A549 (cell line): ENCODE results near the gene CNKSR1. TPM values are rescaled to one million over a fixed set of nuclear protein-coding genes. Genes with fewer than 3 reads are reported as not detected.

ENCODE experiments used
- BCL3 ChIP-seq: fragments of >200 bp; sonication (Bioruptor Twin); formaldehyde crosslinking; IDR thresholded peaks from 3 replicates; pipeline ENCODE4 v1.6.1; 2016
- BHLHE40 ChIP-seq: IDR thresholded peaks from 2 replicates; pipeline ENCODE4 v1.6.1; 2012; ENCODE audit warnings: low read depth, low read length, inconsistent platforms
- CEBPB ChIP-seq, 2 experiments: fragments of >200 bp in 1 of 2; sonication (Bioruptor Twin) in 1 of 2; formaldehyde crosslinking in 1 of 2; IDR thresholded peaks; 2 replicates each; pipeline ENCODE4 v1.6.1; 2012 to 2016
- CHD2 ChIP-seq: fragments of 150-350 bp; IDR thresholded peaks from 2 replicates; pipeline ENCODE4 v1.6.1; 2014; ENCODE audit warnings: low read length; ENCODE audit not compliant: partially characterized antibody
- CHD4 ChIP-seq: fragments of 200-600 bp; sonication (generic); IDR thresholded peaks from 2 replicates; pipeline ENCODE4 v1.6.1; 2016; ENCODE audit warnings: antibody characterized with exemption, mild to moderate bottlenecking, borderline replicate concordance
- EHF ChIP-seq: fragments of 250-450 bp; sonication (Bioruptor Pico); IDR thresholded peaks from 2 replicates; pipeline ENCODE4 v1.5.0; 2020; ENCODE audit warnings: mild to moderate bottlenecking
- FOXS1 ChIP-seq: fragments of 250-450 bp; sonication (Bioruptor Pico); IDR thresholded peaks from 2 replicates; pipeline ENCODE4 v1.5.0; 2020; ENCODE audit warnings: mild to moderate bottlenecking, moderate library complexity
- GATA3 ChIP-seq: IDR thresholded peaks from 2 replicates; pipeline ENCODE4 v1.6.1; 2012; ENCODE audit warnings: borderline replicate concordance
- HEYL ChIP-seq: fragments of 250-450 bp; sonication (Bioruptor Pico); IDR thresholded peaks from 2 replicates; pipeline ENCODE4 v1.8.0; 2021; ENCODE audit warnings: mild to moderate bottlenecking, moderate library complexity
- HOXB5 ChIP-seq: fragments of 250-450 bp; sonication (Bioruptor Pico); IDR thresholded peaks from 2 replicates; pipeline ENCODE4 v1.5.0; 2020; ENCODE audit warnings: mild to moderate bottlenecking, moderate library complexity
- JUNB ChIP-seq: fragments of >200 bp; sonication (Bioruptor Twin); formaldehyde crosslinking; IDR thresholded peaks from 2 replicates; pipeline ENCODE4 v1.6.1; 2016
- KDM1A ChIP-seq: fragments of 200-600 bp; sonication (generic); IDR thresholded peaks from 2 replicates; pipeline ENCODE4 v1.6.1; 2016; ENCODE audit warnings: low read depth, mild to moderate bottlenecking
- MAX ChIP-seq: IDR thresholded peaks from 2 replicates; pipeline ENCODE4 v1.6.1; 2012
- MYC ChIP-seq: IDR thresholded peaks from 2 replicates; pipeline ENCODE4 v1.6.1; 2012; ENCODE audit warnings: mild to moderate bottlenecking, inconsistent platforms, low read length, improper control_type of control experiment, borderline replicate concordance
- NFE2L2 ChIP-seq: fragments of 150-350 bp; conservative IDR thresholded peaks from 2 replicates; pipeline ENCODE4 v1.6.1; 2014; ENCODE audit warnings: low read length
- NPAS2 ChIP-seq: fragments of 250-450 bp; sonication (Bioruptor Pico); IDR thresholded peaks from 2 replicates; pipeline ENCODE4 v1.8.0; 2022; ENCODE audit warnings: mild to moderate bottlenecking, moderate library complexity, borderline replicate concordance
- NR3C1 ChIP-seq: fragments of >200 bp; sonication (Bioruptor Twin); formaldehyde crosslinking; IDR thresholded peaks from 3 replicates; pipeline ENCODE4 v1.6.1; 2017
- PHF8 ChIP-seq: fragments of 200-600 bp; sonication (generic); IDR thresholded peaks from 2 replicates; pipeline ENCODE4 v1.6.1; 2016; ENCODE audit warnings: low read depth, mild to moderate bottlenecking, antibody characterized with exemption, moderate library complexity, borderline replicate concordance
- POLR2AphosphoS2 ChIP-seq: conservative IDR thresholded peaks from 2 replicates; pipeline ENCODE4 v1.6.1; 2012; ENCODE audit warnings: low read length, improper control_type of control experiment, inconsistent platforms
- RAD21 ChIP-seq, 2 experiments: fragments of >200 bp in 1 of 2; sonication (Bioruptor Twin) in 1 of 2; formaldehyde crosslinking in 1 of 2; IDR thresholded peaks in 1 of 2; conservative IDR thresholded peaks in 1 of 2; 2 replicates in 1 of 2; 3 replicates in 1 of 2; pipeline ENCODE4 v1.6.1; 2012 to 2018; ENCODE audit warnings: inconsistent platforms in 1 of 2
- RARB ChIP-seq: fragments of 250-450 bp; sonication (Bioruptor Pico); IDR thresholded peaks from 2 replicates; pipeline ENCODE4 v1.8.0; 2021; ENCODE audit warnings: mild to moderate bottlenecking, moderate library complexity
- RNF2 ChIP-seq: fragments of 200-600 bp; sonication (generic); IDR thresholded peaks from 2 replicates; pipeline ENCODE4 v1.6.1; 2016; ENCODE audit warnings: low read depth, mild to moderate bottlenecking, antibody characterized with exemption, moderate library complexity, borderline replicate concordance
- SMC3 ChIP-seq: fragments of >200 bp; sonication (Bioruptor Twin); formaldehyde crosslinking; IDR thresholded peaks from 3 replicates; pipeline ENCODE4 v1.6.1; 2018; ENCODE audit warnings: inconsistent platforms
- TP53 ChIP-seq: fragments of 250-450 bp; sonication (Bioruptor Pico); IDR thresholded peaks from 2 replicates; pipeline ENCODE4 v1.5.0; 2021; ENCODE audit warnings: mild to moderate bottlenecking, moderate library complexity
- ZSCAN20 ChIP-seq: fragments of 250-450 bp; sonication (Bioruptor Pico); IDR thresholded peaks from 2 replicates; pipeline ENCODE4 v1.8.0; 2022; ENCODE audit warnings: mild to moderate bottlenecking, moderate library complexity
- polyA plus RNA-seq, 4 experiments: library from polyadenylated mRNA; depleted of rRNA in 3 of 4; stranded (reverse); fragments of >200 nt; fragmentation: RNase III in 1 of 4; extraction: RNeasy Plus Mini Kit Qiagen cat#74134 plus additional on column Dnase treatment in 1 of 4; gene quantifications; 2 replicates in 3 of 4; 3 replicates in 1 of 4; pipeline ENCODE4 v1.2.3, GENCODE V29; 2011 to 2017
- TF ChIP-seq, protein P1 (sequence below): fragments of >200 bp; sonication (Bioruptor Twin); formaldehyde crosslinking; IDR thresholded peaks from 3 replicates; pipeline ENCODE4 v1.5.1; 2016
- TF ChIP-seq, protein P2 (sequence below): fragments of >200 bp; sonication (Bioruptor Twin); formaldehyde crosslinking; IDR thresholded peaks from 2 replicates; pipeline ENCODE4 v1.6.1; 2016

Gene CNKSR1
- polyA plus RNA-seq, 2 of the 4 experiments (the other 2 are of a cell fraction) = 0.17 to 0.32 TPM

DNA sequence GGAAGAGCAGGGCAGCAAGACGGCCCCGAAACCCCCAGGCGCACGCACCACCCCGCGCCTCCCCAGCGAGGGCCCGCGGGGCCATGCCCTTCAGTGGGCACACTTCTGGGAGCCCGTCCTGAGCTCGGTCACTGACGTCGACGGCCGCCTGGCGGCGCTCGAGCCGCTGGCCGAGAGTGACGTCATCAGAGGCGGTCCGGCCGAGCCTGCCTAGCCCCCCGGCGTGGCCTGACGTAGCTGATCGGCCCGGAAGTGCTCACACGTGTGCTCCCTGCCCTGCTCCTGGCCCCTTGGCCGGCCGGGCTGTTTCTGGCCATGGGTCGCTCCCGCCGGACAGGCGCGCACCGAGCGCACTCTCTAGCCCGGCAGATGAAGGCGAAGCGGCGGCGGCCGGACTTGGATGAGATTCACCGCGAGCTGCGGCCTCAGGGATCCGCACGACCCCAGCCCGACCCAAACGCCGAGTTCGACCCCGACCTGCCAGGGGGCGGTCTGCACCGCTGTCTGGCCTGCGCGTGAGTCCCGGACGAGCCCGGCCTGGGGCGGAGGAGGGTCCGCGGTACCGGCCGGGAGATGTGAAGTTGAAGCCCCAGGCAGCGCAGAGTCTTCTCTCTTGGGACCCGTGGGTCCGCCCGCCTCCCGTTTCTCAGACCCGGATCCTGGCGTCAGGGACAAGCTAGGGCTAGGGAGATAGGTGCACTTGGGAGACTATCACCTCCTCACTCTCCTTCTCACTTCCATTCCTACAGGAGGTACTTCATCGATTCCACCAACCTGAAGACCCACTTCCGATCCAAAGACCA is 7.4 kb upstream of the CNKSR1 start, which contains the start of gene ZNF593 (continued):
- TF ChIP-seq MYC (peak; percentile 74; the same call in 1 of the 2 replicates), MAX (peak; percentile 93), NPAS2 (CRISPR knock-in tag) (no peak), RAD21 (conservative IDR thresholded peaks at IDR 0.05 in 1 of 2, IDR thresholded peaks at IDR 0.05 in 1 of 2) (peak; percentile 17 to 48; a peak in 4 of 5 replicates), BCL3 (peak; percentile 56; the same call in 1 of the 3 replicates), CHD2 (no peak), JUNB (no peak), CEBPB (IDR thresholded peaks at IDR 0.05) (no peak), RARB (no peak), BHLHE40 (no peak), POLR2AphosphoS2 (no peak), GATA3 (0 out of 2 replicates have a peak, but pooled peaks have one; percentile 28), PHF8 (peak; percentile 64; the same call in 1 of the 2 replicates), HOXB5 (CRISPR knock-in tag) (no peak), KDM1A (no peak), FOXS1 (CRISPR knock-in tag) (no peak), CHD4 (no peak), HEYL (no peak), TP53 (CRISPR knock-in tag) (no peak), RNF2 (no peak), ZSCAN20 (CRISPR knock-in tag) (no peak), NFE2L2 (no peak), EHF (CRISPR knock-in tag) (no peak), NR3C1 (no peak), SMC3 (peak; percentile 68)
- TF ChIP-seq, protein P1, sequence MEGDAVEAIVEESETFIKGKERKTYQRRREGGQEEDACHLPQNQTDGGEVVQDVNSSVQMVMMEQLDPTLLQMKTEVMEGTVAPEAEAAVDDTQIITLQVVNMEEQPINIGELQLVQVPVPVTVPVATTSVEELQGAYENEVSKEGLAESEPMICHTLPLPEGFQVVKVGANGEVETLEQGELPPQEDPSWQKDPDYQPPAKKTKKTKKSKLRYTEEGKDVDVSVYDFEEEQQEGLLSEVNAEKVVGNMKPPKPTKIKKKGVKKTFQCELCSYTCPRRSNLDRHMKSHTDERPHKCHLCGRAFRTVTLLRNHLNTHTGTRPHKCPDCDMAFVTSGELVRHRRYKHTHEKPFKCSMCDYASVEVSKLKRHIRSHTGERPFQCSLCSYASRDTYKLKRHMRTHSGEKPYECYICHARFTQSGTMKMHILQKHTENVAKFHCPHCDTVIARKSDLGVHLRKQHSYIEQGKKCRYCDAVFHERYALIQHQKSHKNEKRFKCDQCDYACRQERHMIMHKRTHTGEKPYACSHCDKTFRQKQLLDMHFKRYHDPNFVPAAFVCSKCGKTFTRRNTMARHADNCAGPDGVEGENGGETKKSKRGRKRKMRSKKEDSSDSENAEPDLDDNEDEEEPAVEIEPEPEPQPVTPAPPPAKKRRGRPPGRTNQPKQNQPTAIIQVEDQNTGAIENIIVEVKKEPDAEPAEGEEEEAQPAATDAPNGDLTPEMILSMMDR = peak; percentile 77
- TF ChIP-seq, protein P2, sequence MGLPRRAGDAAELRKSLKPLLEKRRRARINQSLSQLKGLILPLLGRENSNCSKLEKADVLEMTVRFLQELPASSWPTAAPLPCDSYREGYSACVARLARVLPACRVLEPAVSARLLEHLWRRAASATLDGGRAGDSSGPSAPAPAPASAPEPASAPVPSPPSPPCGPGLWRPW = no peak
